GM12892 (cell line): ENCODE measurements around the gene SUPT5H.

Experiments
- POLR2A ChIP-seq: IDR thresholded peaks from 2 replicates; pipeline ENCODE4 v1.6.1; 2011; ENCODE audit warnings: low read depth, low read length, control low read depth
- POLR2AphosphoS5 ChIP-seq: IDR thresholded peaks from 2 replicates; pipeline ENCODE4 v1.6.1; 2011; ENCODE audit warnings: low read depth, low read length, control low read depth
- TAF1 ChIP-seq: IDR thresholded peaks from 2 replicates; pipeline ENCODE4 v1.6.1; 2011; ENCODE audit warnings: low read depth, mild to moderate bottlenecking, control low read depth, low read length, borderline replicate concordance

DNA sequence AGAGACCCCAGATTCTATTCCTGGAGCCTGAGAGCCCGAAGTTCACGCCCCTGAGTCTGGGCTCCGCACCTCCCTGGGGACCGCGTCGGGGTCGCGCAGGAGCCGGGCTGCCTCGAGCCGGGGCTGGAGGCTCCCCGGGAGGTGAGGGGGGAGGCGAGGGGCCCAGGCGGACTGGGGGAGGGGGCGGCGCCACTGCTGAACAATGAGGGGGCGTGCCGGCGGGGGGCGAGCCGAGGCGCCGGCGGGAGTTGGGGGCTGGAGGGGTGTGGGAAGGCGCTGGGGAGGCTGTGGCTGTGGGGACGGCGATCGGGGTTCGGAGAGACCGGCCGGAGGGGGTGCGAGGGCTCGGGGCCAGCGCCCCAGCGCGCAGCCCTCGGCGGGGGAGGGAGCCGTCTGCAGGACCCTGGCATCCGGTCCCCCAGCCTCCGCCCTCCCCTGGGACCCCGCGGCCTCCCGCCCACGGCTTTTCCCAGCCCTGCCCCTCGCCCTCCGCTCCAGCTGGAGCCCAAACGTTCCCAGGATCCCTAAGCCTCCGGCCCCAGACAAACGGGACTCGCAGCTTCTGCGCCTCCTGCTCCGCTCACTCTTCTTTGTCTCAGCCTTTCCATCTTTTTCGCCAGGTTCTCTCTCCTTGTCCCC is 32.0 kb upstream of the SUPT5H start:
- TF ChIP-seq TAF1 (no peak), POLR2A (peak; percentile 38; the same call in 1 of the 2 replicates), POLR2AphosphoS5 (no peak)
